ENCODE measurements around the gene PPCDC.

Gene PPCDC, protein sequence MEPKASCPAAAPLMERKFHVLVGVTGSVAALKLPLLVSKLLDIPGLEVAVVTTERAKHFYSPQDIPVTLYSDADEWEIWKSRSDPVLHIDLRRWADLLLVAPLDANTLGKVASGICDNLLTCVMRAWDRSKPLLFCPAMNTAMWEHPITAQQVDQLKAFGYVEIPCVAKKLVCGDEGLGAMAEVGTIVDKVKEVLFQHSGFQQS

DNA sequence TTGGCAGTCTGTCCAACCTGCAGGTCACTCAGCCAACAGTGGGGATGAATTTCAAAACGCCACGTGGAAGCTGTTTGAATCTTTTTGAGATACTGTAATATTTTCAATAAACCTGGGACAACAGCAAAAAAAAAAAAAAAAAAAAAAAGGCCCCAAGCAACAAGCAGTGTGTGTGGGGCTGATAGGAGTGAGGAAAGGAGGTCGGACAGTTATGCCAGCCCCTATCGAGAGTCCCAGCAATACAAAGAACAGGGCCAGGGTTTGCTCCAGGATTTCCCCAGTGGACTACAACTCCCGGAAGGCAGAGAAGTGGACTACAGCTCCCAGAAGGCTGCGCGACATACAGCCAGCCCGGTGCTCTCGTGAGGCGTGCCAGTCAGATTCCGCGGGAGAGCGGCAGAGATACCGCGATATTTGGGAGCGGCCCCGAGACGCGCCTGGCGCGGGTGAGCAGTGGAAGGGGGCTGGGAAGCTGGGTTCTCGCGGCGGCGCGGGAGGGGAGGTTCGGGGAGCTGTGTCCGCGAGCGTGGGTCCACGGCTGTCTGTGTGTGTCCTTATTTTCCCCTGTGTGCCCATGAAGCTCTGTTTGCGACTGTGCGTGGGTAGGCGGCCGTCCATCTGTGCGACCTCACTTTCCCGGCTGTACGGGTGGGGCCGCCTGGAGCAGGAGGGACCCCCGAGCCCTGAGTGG lies at the start of gene PPCDC:
TSS of gene PPCDC (plus strand) at position 410 of the 691 bp plus-strand sequence. CDS start 4,729 bp downstream, outside the sequence.
- TF ChIP-seq, protein P1, sequence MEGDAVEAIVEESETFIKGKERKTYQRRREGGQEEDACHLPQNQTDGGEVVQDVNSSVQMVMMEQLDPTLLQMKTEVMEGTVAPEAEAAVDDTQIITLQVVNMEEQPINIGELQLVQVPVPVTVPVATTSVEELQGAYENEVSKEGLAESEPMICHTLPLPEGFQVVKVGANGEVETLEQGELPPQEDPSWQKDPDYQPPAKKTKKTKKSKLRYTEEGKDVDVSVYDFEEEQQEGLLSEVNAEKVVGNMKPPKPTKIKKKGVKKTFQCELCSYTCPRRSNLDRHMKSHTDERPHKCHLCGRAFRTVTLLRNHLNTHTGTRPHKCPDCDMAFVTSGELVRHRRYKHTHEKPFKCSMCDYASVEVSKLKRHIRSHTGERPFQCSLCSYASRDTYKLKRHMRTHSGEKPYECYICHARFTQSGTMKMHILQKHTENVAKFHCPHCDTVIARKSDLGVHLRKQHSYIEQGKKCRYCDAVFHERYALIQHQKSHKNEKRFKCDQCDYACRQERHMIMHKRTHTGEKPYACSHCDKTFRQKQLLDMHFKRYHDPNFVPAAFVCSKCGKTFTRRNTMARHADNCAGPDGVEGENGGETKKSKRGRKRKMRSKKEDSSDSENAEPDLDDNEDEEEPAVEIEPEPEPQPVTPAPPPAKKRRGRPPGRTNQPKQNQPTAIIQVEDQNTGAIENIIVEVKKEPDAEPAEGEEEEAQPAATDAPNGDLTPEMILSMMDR (conservative IDR thresholded peaks at IDR 0.05; ENCODE audit: low read length) = no peak
- DNase-seq (ENCODE audit: low read depth) = peak; percentile 92
- H3K4me3 ChIP-seq (ENCODE audit: low read length) = peak within 1 kb of the TSS; percentile 98

DNA sequence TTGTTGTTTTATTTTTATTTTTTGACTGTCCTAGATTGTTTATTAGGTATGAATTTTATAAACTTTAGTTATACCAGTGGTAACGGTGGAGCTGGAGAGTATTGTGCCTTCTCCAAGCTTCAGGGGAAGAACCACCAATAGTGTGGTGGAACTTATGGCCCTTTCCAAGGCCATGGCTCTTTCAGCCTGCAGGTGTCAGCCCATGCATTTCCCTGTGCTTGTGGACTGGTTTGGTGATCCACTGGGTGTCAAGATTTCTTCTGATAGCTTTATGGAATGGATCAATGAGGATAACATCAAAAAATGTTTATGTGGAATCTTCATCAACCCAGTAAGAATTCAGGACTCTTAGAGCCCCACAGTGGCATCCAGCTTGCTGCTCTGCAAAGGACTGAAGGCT lies 47.2 kb upstream of the PPCDC start:
- DNase-seq (ENCODE audit: low read depth) = no peak
- TF ChIP-seq, protein P1 (conservative IDR thresholded peaks at IDR 0.05; ENCODE audit: low read length) = no peak
- H3K4me3 ChIP-seq (ENCODE audit: low read length) = no peak overlapping the region

DNA sequence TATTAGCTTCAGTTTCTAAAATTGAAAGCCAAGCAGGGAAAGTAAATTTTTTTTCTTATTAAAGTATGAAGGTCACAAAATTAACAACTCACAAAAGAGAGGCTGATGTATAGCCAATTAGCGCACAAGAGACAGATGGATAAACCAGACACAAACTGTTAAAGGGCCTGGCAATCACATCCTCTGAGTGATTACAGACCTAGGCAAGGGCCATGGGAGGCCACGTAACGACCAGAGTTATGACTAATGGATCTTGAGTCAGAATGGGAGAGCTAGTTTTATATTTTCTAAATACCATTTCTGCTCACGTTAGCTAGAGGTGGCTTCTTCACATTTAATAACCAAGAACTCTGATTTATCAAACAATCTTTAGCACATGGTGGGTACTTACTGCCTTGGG lies 45.8 kb upstream of the PPCDC start:
- DNase-seq (ENCODE audit: low read depth) = no peak
- H3K4me3 ChIP-seq (ENCODE audit: low read length) = no peak overlapping the region
- TF ChIP-seq, protein P1 (conservative IDR thresholded peaks at IDR 0.05; ENCODE audit: low read length) = no peak

DNA sequence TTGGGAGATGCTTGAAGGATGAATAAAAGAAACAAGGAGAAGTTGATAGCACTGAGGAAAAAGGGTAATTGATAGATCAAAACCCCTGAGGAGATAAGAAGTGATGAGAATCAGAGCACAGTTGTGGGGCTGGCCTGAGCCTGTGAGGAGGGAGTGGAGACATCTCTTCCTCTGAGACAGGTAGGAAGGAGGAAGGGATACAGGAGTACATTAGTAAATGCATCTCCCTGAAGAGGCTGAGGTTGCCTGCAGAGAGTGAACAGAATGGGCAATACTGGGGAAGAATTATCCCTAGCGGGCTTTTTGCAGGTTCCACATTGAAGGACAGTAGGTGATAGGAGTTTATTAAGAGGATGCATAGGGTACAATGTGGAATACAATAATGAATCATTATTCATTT lies 45.3 kb upstream of the PPCDC start:
- no peak for DNase-seq (ENCODE audit: low read depth)
- TF ChIP-seq, protein P1 (conservative IDR thresholded peaks at IDR 0.05; ENCODE audit: low read length) = no peak

DNA sequence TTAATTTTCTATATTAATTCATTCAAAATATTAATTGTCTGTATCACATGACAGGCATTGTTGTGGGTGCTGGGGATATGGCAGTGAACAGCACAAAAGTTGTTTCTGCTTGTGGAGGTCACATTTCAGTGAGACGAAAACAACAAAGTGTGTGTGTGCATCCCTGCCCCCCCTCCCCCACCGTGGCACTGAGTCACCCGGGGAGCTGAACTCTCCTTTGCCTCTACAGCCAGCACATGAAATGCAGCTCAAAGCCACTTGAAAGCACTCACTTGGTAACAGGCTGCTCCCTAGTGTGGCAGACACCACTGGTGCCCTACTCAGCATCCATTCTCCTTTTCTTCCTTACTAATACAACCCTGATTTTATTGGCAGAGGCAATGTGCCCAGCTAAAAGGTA lies 44.9 kb upstream of the PPCDC start:
- TF ChIP-seq, protein P1 (conservative IDR thresholded peaks at IDR 0.05; ENCODE audit: low read length) = no peak
- DNase-seq (ENCODE audit: low read depth) = peak; percentile 33
- no peak overlapping the region for H3K4me3 ChIP-seq (ENCODE audit: low read length)

More for the DNA sequence above, 45.3 kb upstream of the PPCDC start:
- no peak overlapping the region for H3K4me3 ChIP-seq (ENCODE audit: low read length)

DNA sequence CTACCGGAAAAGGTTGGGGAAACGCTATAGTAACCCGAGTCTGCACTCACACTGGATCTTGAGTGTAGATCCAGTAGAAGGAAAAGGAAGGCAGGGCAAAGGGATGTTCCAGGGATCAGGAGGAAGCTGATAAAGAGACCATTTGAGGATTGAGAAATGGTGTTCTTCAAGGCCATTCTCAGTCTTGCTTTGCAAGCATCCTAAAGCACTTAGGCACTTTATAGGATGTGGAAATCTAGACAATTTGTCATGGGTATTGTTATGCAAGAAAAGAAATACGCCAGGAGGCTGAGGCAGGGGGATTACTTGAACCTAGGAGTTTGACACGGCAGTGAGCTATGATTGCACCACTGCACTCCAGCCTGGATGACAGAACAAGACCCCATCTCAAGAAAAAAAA lies 41.2 kb upstream of the PPCDC start:
- no peak overlapping the region for H3K4me3 ChIP-seq (ENCODE audit: low read length)
- TF ChIP-seq, protein P1 (conservative IDR thresholded peaks at IDR 0.05; ENCODE audit: low read length) = no peak
- no peak for DNase-seq (ENCODE audit: low read depth)

DNA sequence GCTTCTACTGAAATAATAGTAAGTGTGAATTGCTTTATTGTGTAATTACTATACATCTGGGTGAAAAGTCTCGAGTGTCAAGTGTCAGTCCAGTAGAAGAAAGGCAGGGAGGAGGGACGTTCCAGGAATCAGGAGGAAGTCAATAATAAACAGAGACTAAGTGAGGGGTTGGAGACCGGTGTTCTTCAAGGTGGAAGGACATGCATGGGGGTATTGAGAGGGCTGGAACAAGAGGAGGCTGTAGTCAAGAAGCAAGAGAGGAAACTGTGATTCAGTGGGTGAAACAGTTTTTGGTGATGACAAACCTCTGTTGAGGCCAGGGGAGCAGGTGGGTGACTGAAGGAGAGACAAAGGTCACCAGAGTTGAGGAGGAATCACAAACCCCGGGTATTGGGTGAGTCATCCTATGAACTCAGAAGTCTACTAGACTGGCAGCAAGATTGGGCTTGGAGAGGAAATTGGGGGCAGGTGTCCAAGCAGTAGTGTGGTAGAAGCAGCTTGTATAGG lies 39.6 kb upstream of the PPCDC start:
- DNase-seq (ENCODE audit: low read depth) = no peak
- no peak overlapping the region for H3K4me3 ChIP-seq (ENCODE audit: low read length)
- TF ChIP-seq, protein P1 (conservative IDR thresholded peaks at IDR 0.05; ENCODE audit: low read length) = no peak
